ENCODE results near the gene CALU. TPM values are rescaled to one million over a fixed set of nuclear protein-coding genes. Genes with fewer than 3 reads are reported as not detected.

CALU gene
- 55.0 and 55.9 TPM in 2 replicates for total RNA-seq (2013; cell fraction: nucleolus; rRNA removed)
- total RNA-seq (2014; rRNA removed) (31.8 and 36.0 TPM in 2 replicates), total RNA-seq (2014; rRNA removed; fragmentation: Illumina TruSeq; extraction: Trizol) (50.0 and 53.9 TPM in 2 replicates), total RNA-seq (2021) (28.1 and 33.0 TPM in 2 replicates), polyA plus RNA-seq (2011; rRNA removed) (39.9 and 49.4 TPM in 2 replicates), polyA plus RNA-seq (2014; fragmentation: Illumina TruSeq; extraction: Trizol) (48.5 and 61.8 TPM in 2 replicates), polyA plus RNA-seq (2014; fragmentation: Nextera tagmentation; extraction: Ambion mirVana) (10 to 100 TPM; 33.6 to 44.3 TPM), polyA plus RNA-seq (2014; rRNA removed) (23.8 and 31.2 TPM in 2 replicates), polyA plus RNA-seq (2016; fragmentation: Nextera tagmentation; extraction: Ambion mirVana) (10 to 100 TPM; 66.3 to 75.6 TPM), polyA minus RNA-seq (2011; rRNA and poly(A)+ RNA removed) (22.0 and 27.6 TPM in 2 replicates), Bru-seq, nascent RNA (percentile 95 among the genes with signal in this experiment), BruChase-seq, experiment 1, labeled RNA remaining after a 6-hour chase (percentile 91 among the genes with signal in this experiment), BruChase-seq, experiment 2, labeled RNA remaining after a 2-hour chase (percentile 94 among the genes with signal in this experiment)
- polyA plus RNA-seq (2011; ENCODE audit: low read depth) = 23.4 TPM
- polyA plus RNA-seq (2011; cell fraction: cytosol; rRNA removed) = 15.5 and 17.9 TPM in 2 replicates
- 16.9 and 20.0 TPM in 2 replicates for polyA plus RNA-seq (2011; cell fraction: nucleus; rRNA removed)
- 28.5 and 32.5 TPM in 2 replicates for polyA plus RNA-seq (2012)
- 14.4 and 17.8 TPM in 2 replicates for polyA minus RNA-seq (2011; cell fraction: cytosol; rRNA and poly(A)+ RNA removed)
- 6.3 and 8.8 TPM in 2 replicates for polyA minus RNA-seq (2011; cell fraction: nucleus; rRNA and poly(A)+ RNA removed)
- long read RNA-seq, experiment 1, transcript CALU-202 (7 exons, 2,438 nt) = minor isoform, 25 of 110 reads
- long read RNA-seq, experiment 1, transcript CALU-201 (7 exons, 3,357 nt) = major isoform, 65 of 110 reads
- long read RNA-seq, experiment 1, partial matches to known transcripts = 5 of 110 reads
- long read RNA-seq, experiment 1, other reads (novel, unspliced or antisense) = 13 of 110 reads
- long read RNA-seq, experiment 2, full-length matches to known transcripts = 509 of 577 reads
- long read RNA-seq, experiment 2, partial matches to known transcripts = 21 of 577 reads
- long read RNA-seq, experiment 2, other reads (novel, unspliced or antisense) = 47 of 577 reads

- Histone ChIP-seq H3K27ac (ENCODE audit: control insufficient read depth, insufficient read depth) (peak within 1 kb of the TSS; percentile 91), H3K4me2 (ENCODE audit: control insufficient read depth, insufficient read depth) (peak within 1 kb of the TSS; percentile 93), H3K9ac (ENCODE audit: control insufficient read depth, insufficient read depth, low read length) (peak within 1 kb of the TSS; percentile 95), H3K36me3 (ENCODE audit: control insufficient read depth in 2 of 2, insufficient read depth in 2 of 2, low read length in 1 of 2) (no peaks in the 10 kb centered on the region), H3K4me1 (ENCODE audit: control insufficient read depth, insufficient read depth, low read length) (peaks cover 5% of the 10 kb centered on the region; the same call in 1 of the 2 replicates), H2AFZ (ENCODE audit: control insufficient read depth, low read depth, low read length) (peak within 1 kb of the TSS; percentile 92), H3K4me3 (peak within 1 kb of the TSS; percentile 87), H3K79me2 (ENCODE audit: control insufficient read depth, insufficient read depth, low read length) (peaks cover 53% of the 10 kb centered on the region), H3K9me3 (replicated peaks; ENCODE audit: control insufficient read depth, insufficient read depth, low read length) (no peaks in the 10 kb centered on the region), H4K20me1 (ENCODE audit: control insufficient read depth, insufficient read depth) (no peaks in the 10 kb centered on the region), H3K27me3 (replicated peaks in 1 of 2; ENCODE audit: control insufficient read depth in 2 of 2, insufficient read depth in 2 of 2, low read length in 1 of 2) (no peaks in the 10 kb centered on the region)
- peak; percentile 99 for ATAC-seq
- in situ Hi-C loops (cut with MboI) (no loop called here), intact Hi-C loops (cut with micrococcal nuclease; ENCODE audit: unreplicated experiment) (loop anchor here (5.0 kb wide), 1 partner anchor 123 kb away; the partner anchor contains the start of gene ATP6V1F)
- DNase-seq (ENCODE audit: low read depth, low spot score) = peak; percentile 78
- peak; percentile 95 for FAIRE-seq
- ChIA-PET RAD21 (ENCODE audit: unreplicated experiment) (interaction anchor here (0.6 to 2.2 kb wide), 13 partner anchors 31 to 474 kb away, joined by 3 to 8 read pairs (median 5); partner anchors contain the start of gene ATP6V1F), POLR2A (interaction anchor here (0.6 to 4.0 kb wide), 13 partner anchors 8 to 325 kb away, joined by 3 to 25 read pairs (median 3); no protein-coding TSS in a partner anchor), CTCF (interaction anchor here (0.5 to 2.7 kb wide), 17 partner anchors 12 to 877 kb away, joined by 3 to 13 read pairs (median 4); partner anchors contain the start of genes ATP6V1F and GARIN1A), SMC1A (ENCODE audit: uncharacterized antibody, unreplicated experiment) (interaction anchor here (0.7 to 3.2 kb wide), 19 partner anchors 8 to 353 kb away, joined by 3 to 16 read pairs (median 4); no protein-coding TSS in a partner anchor)
- BruUV-seq (replicated peaks) = no TSS peak
- under 1% methylated on average over 65 of the region's 74 CpGs for WGBS (ENCODE audit: insufficient coverage, insufficient replicate concordance, low lambda C conversion rate, missing lambda C conversion rate)
- TF ChIP-seq SP1 (IDR thresholded peaks at IDR 0.05; ENCODE audit: low read depth, low read length) = peak; percentile 92
- TF ChIP-seq NFYA (IDR thresholded peaks at IDR 0.05; ENCODE audit: borderline replicate concordance, low read depth, low read length) = peak; percentile 9; the same call in 1 of the 2 replicates
- no peak for TF ChIP-seq ESRRA (IDR thresholded peaks at IDR 0.05; ENCODE audit: low read length)
- no peak for TF ChIP-seq FOXM1 (IDR thresholded peaks at IDR 0.05; ENCODE audit: low read depth, low read length)
- no peak for TF ChIP-seq SPI1 (IDR thresholded peaks at IDR 0.05; ENCODE audit: borderline replicate concordance, insufficient read depth, low read depth, low read length)
- no peak for TF ChIP-seq ZNF217 (IDR thresholded peaks at IDR 0.05)
- no peak for TF ChIP-seq SREBF2 (IDR thresholded peaks at IDR 0.05; ENCODE audit: low read length)
- TF ChIP-seq HSF1 (IDR thresholded peaks at IDR 0.05; ENCODE audit: low read depth, low read length) = no peak
- peak; percentile 68 to 88; a peak in 3 of 4 replicates for TF ChIP-seq BHLHE40 (IDR thresholded peaks at IDR 0.05; ENCODE audit: borderline replicate concordance in 1 of 2, low read depth in 2 of 2, low read length in 1 of 2)
- TF ChIP-seq POLR2AphosphoS5 (IDR thresholded peaks at IDR 0.05; ENCODE audit: low read length) = peak; percentile 89
- peak; percentile 70 for TF ChIP-seq KLF5 (IDR thresholded peaks at IDR 0.05; ENCODE audit: partially characterized antibody)
- TF ChIP-seq NFIC (IDR thresholded peaks at IDR 0.05; ENCODE audit: low read depth, low read length) = no peak
- no peak for TF ChIP-seq RELB (IDR thresholded peaks at IDR 0.05; ENCODE audit: low read depth)
- no peak for TF ChIP-seq KAT2A (conservative IDR thresholded peaks at IDR 0.05; ENCODE audit: control insufficient read depth, low read depth, low read length)
Measured at GRCh38 chr7:128739048-128739962, at the start of gene CALU. Gene CALU (plus strand): TSS chr7:128739359. CDS start chr7:128748584, 9,225 bp downstream.
